HG03135 (cell line): ENCODE data around the gene UBTD1.
"Not testable (repeated sequence)": the region's sequence is repeated elsewhere in the genome, so short reads cannot be mapped to it uniquely, and the experiment has no call there.

Source experiments
- ATAC-seq: cut with Tn5 transposase; IDR thresholded peaks from one replicate; pipeline ENCODE4 v1.9.1; 2021; ENCODE audit warnings: mild to moderate bottlenecking, moderate library complexity; ENCODE audit not compliant: unreplicated experiment

Gene UBTD1

GRCh38 chr10:97537186-97537869, 38.6 kb downstream of the UBTD1 start:
- ATAC-seq = no peak

GRCh38 chr10:97538411-97538810, 39.7 kb downstream of the UBTD1 start:
- ATAC-seq = no peak

DNA sequence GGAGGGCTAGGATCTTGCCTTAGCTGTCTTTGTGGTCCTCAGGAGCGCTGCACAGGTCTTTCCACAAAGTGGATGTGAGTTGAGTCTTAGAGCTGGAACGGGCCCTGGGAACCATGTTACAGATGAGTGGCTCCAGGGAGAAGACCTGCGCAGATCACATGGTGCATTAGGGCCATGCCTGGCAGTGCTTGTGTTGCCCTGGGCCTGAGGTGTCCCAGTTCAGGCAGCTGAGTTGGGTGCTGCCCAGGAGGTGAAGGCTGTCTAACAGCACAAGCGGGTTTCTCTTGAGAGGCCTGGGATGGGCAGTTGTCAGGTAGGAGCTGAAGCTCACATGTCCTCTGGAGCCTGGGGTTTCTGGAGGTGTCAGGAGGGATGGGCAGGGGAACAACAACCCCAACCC, 40.1 kb downstream of the UBTD1 start:
- ATAC-seq = no peak

DNA sequence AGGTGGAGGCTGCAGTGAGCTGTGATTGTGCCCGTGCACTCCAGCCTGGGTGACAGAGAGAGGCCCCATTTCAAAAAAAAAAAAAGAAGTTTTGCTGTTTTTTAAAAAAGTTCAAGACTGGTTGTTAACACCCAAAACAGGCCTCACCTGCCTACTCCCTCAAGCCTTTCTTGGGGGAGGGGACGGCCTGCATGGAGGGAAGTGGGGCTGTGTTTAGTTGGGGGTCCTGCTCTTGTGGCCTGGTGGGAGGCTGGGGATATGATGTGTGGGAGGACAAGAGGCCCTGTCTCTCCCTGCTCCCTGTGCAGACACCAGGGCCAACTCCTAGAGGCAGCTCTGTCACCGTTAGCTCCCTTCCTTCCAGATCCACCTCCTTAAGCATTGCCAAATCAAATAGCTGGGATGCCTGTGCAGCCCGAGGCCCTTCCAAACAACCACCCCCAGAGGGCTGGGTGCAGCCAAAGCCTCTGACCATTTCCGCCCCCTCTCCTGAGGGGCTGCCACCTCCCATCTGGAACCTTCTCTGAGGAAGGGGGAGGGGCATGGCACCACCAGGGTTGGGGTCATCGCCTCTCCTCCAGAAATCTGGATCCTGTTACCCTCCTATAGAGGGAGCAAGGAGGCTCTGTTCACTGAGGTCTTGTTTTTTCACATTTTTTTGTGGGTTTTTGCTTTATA, 40.9 kb downstream of the UBTD1 start:
- ATAC-seq = no peak

GRCh38 chr10:97540669-97541500, 42.2 kb downstream of the UBTD1 start:
- ATAC-seq = no peak

DNA sequence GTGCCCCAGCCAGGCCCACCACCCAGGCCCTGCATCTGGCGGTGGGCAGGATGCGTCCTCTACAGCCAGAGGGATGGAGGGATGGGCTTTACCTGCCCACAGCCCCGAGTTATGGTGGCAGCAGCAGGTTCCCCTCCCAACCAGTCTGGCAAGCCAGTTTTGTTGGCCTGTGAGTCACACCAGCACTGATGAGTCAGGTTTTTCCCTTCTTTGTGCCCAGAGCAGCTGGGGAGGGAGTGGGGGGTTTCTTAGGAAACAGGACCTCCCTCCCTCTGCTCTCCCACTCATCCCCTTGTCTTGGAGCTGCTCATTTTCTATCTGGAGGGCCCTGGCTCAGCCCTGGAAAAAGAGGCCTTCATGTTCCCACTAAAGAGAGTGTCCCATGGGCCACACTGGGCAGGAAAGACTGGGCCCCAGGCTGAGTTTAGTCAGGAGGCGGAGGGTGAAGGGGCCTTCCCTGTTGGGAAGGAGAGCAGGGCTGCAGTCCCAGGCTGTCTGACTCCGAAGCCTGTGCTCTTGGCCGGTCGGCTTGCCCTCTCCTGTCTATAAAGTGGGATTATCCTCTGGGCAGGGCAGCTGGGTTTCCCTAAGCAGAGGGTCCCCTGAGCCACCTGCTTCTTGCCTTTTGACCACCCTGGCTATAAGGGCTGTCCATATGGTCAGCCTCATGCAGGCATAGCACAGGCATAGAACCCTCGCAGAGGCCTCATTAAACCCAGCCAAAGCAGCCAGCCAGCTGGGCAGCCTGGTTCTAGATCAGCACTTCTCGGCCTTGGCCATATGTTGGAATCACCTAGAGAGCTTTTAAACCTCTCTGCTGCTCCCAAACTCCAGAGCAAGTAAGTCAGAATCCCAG, 43.7 kb downstream of the UBTD1 start:
- ATAC-seq = no peak

DNA sequence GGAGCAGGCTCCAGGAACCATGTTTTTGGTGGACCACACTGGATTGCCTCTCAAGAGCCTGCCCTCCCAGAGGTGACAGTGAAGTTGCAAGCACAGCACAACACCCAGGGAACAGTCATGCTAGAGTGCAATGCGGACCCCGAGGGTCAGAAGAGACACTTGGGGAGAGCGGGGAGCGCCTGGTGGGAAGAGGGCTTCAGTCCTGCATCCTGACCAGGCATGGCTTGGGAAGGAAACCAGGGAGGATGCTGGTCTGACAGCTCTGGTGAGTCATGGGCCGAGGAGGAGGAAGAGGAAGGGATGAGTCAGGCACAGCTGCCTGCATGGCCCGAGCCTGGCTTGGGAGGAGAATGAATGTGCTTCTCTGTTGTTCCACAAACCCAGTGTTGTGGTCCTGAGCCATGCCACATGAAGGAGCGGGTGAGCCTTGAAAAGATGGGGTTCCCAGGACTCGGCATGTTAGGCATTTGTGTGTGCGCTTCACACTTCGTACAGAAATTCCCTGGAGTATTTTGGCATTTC, 44.4 kb downstream of the UBTD1 start:
- no peak for ATAC-seq

GRCh38 chr10:97546456-97547270, 47.9 kb downstream of the UBTD1 start:
- no peak for ATAC-seq

DNA sequence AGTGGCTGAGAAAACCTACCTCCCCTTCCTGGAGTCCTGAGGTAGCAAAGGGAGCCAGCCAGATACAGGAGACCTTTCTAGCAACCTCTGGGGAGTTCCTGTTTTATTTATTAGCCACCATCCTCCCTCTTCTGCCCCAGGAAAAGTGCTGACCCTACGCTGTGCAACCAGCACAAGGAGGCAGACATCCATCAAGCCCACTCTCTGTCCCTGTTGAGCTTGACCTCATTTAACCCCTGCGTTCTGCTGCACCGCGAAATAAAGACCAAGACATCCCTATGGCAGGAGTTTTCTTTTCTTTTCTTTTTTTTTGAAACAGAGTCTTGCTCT, 48.5 kb downstream of the UBTD1 start:
- ATAC-seq = no peak

DNA sequence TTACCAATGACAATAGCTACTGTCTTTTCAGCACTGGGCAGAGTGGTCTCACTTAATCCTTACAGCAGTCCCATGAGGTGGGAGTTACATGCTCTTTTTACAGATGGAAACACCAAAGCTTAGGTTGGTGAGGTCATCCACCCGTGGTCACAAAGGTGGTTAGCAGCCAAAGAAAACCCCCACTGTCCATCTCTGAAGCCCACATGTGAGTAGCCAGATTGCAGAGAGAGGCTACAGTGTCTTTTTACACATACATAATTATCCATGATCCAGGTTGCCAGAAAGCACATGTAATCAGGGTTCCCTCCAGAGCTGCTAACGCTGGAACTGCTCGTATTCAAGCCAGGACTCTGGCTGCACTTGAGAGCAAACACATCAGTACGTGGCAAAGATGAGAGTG, 49.2 kb downstream of the UBTD1 start:
- ATAC-seq = no peak

GRCh38 chr10:97548828-97549455, 50.2 kb downstream of the UBTD1 start:
- no peak for ATAC-seq

- ATAC-seq = no peak
These were observed 51.0 kb downstream of the UBTD1 start for GRCh38 chr10:97549587-97550322.

DNA sequence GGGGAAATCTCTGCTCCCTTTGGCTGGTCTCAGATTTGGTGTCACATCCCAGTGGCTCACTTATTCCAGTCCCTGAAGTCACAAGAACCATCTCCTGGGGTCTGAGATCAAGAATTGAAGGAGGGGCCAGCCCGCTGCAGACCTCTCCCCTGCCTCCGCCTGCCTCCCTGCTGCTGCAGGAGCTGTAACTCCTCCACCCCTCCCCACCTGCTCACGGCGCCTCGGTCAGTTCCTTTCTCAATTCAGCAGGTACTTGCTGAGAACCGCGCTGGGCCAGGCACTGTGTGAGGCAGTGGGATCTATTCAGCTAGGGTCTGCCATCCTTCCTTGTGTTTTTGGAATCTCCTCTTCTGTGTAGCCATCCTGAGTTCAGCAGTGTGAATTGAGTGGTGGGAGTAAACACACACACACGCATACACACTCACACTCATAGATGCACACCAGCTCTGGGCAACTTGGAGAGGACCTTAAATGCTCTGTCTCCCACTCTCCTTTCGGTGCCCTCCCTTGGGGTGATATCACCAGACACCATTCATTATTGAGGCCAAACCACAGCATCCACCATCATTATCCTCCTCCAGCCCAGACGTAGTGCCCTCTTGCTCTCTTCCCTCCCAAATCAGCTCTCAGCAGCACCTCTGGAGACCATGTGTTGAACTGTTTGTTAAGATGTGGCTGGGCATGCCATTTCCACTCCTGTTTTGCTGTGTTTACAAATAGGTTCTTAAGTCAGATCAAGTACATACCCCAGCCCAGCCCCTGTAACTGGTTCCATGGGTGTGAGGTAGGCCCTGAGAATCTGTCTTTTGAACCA, 51.8 kb downstream of the UBTD1 start:
- ATAC-seq = no peak

DNA sequence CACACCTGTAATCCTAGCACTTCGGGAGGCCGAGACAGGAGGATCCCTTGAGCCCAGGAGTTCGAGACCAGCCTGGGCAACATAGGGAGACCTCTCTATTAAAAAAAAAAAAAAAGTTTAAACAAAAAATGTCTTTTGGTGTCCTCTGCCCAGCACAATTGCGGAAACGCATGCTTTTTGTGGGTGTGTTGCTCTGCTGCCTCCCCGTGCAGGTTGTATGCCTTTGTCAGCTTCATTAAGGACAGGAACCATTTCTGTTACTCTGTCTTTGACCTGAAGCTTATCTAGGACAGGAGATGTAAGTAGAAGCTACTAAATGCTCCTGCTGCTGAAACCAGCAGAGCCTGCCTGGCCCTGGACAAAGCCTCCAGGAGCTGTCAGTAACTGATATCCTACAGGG, 52.5 kb downstream of the UBTD1 start:
- no peak for ATAC-seq

DNA sequence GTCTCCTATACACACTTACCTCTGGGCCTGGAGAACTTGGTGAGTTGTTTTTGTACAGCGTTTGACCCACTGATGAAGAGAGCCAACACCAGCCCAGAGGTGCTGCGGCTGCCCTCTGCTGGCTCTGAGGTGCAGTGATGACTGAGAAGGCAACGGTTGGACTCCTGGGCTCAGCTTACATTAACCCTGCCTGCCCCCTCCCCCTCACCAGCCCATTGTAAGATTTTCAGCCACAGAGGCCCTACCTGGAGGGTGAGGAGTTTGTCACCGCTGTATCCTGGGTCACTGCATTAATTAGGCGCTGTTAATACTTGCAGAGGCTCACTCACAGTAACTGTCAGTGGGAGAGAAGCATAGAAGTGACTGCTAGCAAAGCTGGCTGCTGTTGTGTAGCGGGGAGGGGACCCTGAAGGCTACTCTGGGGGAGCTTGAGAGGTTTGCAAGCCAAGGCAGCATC, 54.9 kb downstream of the UBTD1 start:
- ATAC-seq = no peak

DNA sequence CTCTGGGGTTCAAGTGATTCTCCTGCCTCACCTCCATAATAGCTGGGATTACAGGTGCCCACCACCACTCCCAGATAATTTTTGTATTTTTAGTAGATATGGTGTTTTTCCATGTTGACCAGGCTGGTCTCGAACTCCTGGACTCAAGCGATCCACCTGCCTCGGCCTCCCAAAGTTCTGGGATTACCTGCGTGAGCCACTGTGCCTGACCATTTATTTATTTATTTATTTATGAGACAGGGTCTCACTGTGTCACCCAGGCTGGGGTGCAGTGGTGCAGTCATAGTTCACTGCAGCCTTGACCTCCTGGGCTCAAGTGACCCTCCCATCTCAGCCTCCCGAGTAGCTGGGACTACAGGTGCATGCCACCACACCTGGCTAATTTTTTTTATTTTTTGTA, 55.6 kb downstream of the UBTD1 start:
- ATAC-seq = not testable (repeated sequence)

DNA sequence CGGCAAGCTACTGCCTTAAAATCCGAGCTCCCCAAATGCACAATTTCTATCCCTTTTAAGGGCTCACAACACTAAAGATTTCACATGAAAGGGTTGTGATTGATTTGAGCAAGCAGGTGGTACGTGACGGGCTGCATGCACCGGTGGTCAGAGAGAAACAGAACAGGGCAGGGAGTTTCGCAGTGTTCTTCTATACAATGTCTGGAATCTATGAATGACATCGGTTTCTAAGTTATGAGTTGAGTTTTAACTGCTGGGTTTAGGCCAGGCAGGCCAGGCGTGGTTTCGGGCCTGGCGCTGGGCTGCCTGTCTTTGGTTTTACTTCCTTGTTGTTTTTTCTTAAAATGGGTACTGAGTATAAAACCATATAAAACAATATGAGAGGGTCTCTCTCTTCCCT, 56.8 kb downstream of the UBTD1 start:
- not testable (repeated sequence) for ATAC-seq
